Fibroblast of peridontal ligament (primary cell): Measurements from ENCODE around the gene SMIM31.
A peak's percentile ranks its signal among the peaks of the same experiment; 100 is the strongest.

Source experiments
- DNase-seq: peaks from one replicate; pipeline ENCODE4 v3.0.0-alpha.2; 2010; ENCODE audit errors: extremely low read depth

Gene SMIM31

DNA sequence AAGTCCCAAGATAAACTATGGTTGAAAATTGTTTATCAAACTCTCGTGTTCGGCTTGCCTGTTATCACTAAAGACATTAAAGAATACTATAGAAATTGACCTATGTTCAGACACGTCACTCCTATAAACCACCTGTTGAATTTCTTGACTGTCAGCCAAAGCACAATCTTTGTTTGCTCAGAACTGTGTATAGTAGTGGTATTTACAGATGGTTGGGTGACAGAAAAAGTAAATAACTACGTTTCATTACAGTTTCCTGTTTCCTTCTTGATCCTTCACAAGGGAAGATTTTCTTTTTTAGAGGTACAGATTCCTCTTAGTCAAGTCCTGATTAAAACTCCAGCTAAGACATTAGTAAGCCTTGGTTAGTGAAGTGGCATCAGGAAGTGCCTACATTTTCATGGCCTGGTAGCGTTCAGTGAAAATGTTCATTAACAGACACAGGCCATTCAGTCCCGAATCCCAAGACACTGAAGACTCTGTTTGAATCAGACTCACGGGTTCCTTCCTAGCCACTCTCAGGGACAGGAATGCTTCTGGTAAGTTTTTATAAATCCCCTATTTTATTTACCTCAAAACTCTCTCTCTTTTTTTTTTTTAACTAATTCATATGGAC is at the start of gene SMIM31:
TSS of gene SMIM31 (plus strand) at position 259 of the 616 bp plus-strand sequence. CDS start 16,313 bp downstream, outside the sequence.
- DNase-seq: no peak

DNA sequence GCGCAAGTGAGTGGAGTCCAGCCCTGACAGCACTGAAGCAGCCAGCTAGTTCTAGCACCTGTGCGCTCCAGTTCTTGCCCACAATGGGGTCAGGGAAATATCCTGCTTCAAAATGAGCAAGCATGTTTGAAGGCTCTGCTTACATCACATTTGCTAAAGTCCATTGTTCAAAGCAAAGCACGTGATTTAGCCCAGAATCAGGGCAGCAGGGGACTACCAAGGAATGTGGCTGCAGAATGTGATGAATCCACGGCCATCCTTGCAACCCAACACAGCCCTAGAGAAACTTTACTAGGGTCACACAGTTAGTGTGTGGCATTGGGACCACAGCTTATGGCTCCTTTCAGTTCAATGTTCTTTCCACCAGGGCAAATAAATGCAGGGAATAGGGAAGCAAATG is 47.3 kb upstream of the SMIM31 start:
- DNase-seq: no peak

DNA sequence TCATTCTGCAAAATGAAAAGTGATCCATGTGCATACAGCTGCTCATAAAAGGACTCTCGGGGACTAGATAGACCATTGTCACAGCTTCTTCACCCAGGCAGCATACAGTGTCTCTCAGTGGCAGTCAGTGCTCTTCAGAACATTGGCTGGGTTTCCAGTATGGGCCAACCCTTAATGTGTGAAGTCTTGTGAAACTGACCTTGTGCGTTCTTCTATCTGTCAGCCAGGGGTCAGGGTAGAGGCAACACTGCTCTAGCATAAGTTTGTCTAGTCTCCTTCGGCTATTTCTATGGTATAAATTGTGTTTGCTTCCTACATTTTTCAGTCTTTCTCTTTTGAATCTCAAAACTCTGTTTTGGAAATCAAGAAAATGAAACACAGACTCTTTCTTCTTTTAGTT is 37.0 kb upstream of the SMIM31 start:
- no peak for DNase-seq

DNA sequence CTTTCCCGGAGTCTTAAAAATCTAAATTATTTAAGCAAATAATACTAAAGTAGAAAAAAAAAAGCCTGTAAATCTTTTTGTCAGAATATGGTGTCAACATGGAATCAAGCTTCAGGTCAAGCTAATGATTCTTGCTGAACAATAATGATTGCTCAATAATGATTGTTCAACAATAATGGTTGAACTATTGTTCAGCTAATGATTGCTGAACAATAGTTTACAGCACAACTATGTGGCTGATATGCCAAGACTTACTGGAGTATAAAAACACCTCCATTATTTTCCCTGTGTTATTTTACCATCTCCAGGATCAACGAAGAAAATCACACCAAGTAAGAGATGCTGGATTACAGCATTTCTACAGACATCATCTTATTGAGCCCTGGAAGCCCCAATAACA is 35.1 kb upstream of the SMIM31 start:
- no peak for DNase-seq

DNA sequence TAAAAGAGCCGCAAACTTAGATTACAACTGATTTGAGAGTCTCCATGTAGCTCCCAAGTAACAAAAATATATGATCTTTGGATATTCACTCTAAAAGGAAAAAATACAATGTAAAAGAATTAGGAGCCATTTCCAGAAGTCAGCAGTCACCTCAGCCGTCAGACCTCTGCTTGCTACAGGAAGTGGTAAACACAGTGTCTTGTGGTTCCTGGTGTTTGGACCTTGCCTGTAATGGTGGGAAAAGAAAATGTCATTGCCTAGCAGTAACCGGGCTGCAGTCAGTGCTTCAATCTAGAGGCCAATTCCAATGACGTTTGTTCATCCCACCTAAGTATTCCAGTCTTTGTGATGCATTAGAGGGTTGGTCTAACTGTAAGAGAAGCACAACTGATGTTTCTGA is 28.9 kb upstream of the SMIM31 start:
- DNase-seq: no peak

DNA sequence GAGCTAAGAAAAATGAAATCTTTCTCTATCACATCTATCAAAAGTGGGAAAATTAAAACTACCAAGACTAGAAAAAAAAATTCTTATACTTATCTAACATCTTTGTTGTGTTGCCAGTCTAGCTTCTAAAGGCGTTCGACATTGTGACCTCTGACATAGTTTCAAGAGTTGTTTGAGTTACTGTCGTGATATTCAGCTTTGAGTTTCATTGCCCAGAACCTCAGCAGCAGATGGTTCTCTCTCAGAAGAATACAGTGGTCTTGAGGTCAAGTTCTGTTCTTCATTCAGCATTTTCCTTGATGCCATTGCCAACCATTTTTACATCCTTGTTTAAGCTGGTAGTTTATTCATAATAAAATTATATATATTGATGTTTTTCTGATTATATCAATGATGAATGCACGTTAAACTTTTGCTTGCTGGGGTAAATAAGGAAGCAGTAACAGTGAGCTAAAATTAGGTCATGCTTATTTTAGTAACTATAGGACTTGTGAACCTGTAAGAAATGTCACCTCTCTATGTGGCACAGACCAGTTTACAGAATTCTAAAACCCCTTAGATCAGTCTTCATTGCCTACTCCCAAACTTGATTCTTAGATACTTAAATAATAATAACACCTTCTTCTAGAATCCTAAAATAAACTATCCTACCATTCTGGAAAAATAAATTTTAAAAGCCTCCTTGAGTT is 23.1 kb upstream of the SMIM31 start:
- DNase-seq: no peak

DNA sequence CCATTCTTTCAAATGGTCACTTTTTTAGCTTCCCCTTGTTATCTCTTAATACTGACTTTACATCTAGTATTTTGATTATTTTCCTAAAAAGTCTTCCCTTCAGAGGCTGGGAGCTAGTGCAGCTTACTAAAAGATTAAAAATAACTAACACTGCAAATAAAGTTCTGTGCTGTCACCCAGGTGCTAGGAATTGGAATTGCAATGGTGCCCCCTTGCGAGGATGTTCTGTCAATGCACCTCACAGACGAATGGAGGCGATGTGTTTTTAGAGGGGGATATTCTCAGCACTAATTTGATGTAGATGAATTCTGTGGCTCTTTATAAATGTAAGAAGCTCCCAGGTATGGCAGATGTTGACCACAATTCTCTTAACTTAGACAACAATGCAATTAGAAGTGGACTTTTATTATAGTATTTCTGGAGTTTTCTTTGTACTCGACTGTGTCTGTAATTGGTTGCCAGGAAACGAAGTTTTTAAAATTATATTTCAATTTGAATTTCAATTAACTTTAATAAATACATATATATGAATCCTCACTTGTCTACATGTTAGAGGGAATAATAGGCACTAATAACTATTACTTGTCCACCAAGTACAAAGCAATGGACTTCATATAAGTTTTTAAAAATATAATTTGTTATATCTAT is 22.0 kb upstream of the SMIM31 start:
- peak; percentile 21 for DNase-seq

DNA sequence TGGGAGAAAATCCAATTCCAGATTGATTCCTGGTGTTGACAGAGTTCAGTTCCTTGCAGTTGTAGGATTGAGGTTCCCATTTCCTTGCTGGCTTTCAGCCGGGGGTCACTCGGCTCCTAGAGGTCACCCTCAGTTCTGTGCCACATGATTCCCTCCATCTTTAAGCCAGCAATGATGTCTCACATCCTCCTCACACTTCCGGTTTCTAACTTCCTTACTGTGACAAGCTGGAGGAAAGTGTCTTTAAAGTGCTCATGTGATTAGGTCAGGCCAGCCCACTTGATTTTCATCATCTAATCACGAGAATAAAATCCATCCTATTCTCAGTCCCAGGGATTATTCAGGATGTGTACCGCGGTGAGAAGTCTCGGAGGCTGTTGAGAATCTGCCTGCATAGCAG is 19.4 kb upstream of the SMIM31 start:
- no peak for DNase-seq

DNA sequence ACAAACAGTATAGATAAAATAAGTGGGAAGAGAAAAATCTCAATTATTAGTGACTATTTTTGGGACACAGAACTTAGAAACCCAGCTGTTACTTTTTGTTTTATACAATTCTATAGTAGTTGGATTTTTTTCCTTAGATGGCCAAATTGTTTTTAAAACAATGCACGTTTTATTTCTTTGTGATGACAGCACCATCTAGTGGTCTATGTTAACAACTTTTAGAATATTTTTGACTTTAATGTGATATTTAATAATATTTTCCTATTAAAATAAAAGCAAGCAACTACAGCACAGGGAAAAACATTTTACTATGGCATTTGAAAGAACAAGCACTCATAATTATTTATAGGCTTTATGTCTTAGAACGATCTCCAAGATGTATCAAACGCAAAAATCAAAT is 5.6 kb upstream of the SMIM31 start:
- DNase-seq: peak; percentile 46

DNA sequence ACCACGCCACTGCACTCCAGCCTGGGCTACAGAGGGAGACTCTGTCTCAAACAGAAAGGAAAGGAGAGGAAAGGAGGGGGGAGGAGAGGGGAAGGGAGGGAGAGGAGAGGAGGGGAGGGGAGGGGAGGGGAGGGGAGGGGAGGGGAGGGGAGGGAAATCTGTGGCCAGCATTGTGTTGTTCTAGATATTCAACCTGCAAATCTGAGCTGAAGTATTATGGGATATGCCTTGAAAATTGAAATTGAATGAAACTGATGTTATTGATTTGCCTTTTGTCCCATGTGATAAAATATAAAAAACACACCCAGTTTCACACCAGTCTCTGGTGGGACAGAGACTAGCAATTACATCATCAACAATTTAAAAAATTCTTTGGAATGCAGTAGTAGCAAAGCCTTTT is 1.5 kb downstream of the SMIM31 start:
- no peak for DNase-seq

DNA sequence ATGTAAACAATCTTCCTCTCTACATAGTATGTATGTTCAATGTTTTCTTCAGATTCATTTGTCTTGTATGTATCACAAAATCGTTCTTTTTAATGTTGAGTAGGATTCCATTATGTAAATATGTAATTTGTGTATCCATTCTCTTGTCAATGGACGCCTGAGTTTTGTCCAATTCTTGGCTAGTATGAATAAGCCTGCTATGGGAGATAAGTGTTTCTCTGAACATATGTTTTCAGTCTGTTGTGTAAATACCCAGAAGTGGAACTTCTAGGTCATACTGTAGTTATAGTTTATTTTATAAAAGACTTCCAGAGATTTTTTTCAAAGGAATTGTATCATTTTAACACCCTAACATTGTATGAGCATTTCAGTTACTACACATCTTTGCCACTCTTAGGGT is 2.8 kb downstream of the SMIM31 start:
- no peak for DNase-seq

DNA sequence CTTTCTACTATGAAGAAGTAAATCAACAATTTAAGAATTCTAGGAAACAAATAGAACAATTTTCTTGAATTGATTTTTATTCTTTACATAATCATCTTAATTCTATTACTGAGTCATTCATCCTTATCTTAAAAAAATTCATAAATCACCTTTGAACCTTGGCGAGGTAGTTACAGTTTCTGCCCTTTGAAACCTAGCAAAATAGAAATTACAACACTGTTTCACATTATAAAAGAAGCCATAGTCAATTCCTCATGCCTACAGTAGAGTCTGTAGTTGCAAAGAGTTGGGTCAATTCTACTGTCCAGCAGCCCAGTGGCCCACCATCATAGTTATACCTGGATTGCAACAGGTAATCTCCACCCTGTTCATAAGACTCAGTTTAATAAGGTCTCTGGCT is 7.3 kb downstream of the SMIM31 start:
- DNase-seq: no peak

DNA sequence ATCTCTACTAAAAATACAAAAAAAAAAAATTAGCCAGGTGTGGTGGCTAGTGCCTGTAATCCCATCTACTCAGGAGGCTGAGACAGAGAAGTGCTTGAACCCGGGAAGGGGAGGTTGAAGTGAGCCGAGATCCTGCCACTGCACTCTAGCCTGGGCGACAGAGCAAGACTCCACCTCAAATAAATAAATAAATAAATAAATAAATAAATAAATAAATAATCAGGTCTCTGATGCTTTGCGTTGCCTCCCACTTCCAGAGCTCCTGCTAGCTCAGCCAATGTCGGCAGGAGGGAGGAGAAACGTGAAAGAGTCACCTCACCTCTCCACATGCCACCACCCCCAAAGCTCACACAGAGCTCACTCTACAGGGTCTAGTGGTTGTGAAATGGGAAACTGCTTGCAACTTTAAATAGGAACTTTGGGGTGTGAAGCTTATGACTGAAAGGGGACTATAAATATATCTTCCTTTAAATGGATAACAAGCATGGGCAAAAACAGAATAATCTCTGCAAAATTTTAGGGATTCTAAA is 7.9 kb downstream of the SMIM31 start:
- DNase-seq: no peak

DNA sequence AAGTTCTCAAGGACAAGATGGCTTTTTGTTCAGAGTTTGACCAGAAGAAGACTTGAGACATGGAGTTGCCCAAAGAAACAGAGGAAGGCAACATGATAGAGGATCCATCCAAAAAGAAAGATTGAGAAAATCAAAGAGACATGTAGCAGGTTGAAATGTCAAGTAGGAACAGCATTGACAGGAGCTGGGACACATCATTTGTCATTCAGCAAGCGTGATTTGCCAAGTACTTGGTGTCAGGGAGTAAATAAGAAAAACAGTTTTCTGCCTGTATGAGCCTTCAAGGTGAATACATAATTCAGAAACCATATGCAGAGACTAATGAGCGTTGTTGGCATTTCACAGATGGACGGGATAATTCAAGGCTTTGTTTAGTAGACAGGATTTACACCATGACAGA is 11.2 kb downstream of the SMIM31 start:
- DNase-seq: no peak

DNA sequence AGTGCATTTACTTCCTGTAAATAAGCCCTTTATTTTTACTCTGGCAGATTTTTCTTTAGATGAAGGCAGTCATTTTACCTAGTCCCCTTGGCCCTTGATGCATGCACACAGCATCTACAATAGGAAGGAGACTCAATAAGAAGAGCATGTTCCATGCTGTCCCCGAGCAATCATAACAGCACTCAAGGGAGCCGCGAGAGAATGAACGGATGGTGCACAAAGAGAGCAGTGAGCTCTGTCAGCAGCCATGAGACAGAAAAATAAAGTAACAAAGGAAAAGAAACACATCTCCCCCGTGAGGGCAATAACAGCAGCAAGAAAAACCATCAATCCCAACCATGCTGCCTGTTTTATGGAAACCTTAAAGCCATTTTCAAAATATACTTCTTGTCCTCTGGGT is 11.9 kb downstream of the SMIM31 start:
- no peak for DNase-seq

DNA sequence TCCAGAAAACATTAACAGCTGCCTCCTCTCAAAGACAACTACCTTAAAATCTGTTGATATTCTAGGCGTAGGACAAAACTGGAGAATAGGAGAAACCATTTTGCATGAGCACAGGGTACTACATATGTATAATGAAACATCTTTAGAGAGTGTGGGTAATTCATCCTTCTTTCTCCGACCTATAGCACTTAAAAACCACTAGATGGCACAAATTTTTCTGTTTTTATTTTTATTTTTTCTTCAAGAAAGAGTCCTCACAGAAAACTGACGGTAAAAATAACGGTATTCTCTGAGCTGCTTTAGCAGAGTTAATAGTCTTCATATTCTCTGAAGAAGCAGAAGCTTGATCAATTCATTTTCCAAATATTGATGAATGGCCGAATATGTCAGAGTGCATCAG is 14.6 kb downstream of the SMIM31 start:
- DNase-seq: peak; percentile 3

DNA sequence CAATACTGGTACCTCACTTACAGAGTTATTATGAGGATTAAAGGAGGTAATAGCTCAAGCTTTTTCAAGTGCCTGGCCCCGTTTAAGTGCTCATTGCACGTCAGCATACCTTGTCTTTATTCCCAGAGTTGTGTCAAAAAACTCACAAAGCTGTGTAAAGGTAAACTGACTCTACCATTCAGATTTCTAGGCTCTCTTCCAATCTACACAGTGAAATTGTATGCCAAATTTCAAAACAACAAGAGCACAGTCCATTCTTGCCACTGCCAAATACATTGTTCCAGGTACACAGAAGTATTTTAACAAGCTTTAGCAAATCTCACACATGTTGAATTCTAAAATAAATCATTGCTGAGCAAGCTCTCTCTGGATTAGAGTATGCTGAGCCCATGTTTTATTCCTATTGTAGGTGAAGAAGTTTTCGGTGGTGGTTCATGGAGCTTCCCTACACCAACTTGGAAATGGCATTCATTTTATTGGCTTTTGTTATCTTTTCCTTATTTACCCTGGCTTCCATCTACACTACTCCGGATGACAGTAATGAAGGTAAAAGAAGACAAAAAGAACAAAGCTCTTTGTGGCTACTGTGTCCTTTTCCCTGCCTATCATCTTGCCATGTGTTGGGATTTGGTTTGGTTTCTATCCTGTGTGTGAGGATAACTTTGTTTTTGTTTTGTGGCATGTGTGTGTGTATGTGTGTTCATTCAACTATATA is 16.2 kb downstream of the SMIM31 start:
- DNase-seq: no peak

DNA sequence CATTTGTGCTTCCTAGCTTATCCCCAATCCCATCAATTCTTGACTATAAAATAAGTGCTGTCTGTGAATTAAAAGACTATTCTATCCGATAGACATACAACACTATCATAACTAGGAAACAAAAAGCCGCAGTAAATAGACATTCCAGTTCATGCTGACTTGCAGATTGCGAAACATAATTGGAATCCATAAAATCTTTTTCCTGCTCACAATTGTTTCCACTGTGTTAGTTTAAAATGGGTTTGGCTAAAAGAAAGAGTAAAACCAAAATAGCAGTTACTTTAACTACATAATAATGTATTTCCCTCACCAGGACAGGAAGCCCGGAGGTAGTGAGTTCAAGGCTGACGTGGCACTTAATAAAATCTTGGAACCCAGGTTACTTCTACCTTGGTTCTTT is 17.2 kb downstream of the SMIM31 start:
- no peak for DNase-seq

DNA sequence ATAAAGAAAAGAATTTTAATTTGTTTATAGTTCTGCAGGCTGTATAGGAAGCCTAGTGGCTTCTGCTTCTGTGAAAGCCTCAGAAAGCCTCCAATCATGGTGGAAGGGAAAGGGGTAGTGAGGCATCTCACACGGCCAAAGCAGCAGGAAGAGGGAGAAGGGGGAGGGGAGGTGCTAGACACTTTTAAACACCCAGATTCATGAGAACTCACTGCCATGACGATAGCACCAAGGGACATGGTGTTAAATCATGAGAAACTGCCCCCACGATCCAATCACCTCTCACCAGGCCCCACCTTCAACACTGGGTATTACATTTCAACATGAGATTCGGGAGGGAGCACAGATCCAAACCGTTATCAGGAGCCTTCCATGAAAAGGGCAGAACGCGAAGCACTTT is 18.1 kb downstream of the SMIM31 start:
- no peak for DNase-seq

DNA sequence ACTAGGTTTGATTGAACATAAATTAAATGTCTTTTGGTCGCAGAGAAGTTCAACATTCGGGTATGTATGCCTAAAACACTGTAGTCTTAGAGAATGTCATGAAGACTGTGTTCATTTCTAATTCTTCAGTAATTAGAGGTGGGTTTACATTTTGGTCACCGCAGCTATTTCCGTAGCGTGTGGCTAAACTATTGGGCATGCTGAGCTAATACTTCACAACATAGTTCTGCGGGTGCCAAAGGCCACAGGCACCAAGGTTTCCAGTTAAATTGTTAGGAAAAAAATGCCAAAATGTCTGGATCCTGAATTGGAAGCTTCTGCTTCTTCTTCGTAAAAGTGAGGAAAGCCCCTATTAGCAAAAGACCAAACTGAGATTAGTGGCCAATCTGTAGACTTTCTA is 25.1 kb downstream of the SMIM31 start:
- peak; percentile 1 for DNase-seq

DNA sequence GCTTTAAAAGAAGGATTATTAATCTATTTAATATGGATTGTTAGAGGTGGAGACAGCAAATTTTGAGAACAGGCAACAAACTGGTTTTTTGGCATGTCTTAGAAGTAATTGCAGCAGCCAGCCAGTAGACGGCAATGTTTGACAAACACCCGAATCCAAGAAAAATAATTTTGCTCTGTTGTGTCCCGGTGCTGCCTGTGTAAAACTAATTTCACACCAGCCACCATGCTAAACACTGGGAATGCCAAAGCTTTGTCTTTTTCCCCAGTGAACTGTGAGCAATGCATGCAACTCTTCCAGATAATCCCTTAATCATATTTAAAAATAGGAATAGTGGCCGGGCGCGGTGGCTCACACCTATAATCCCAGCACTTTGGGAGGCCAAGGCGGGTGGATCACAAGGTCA is 25.9 kb downstream of the SMIM31 start:
- peak; percentile 14 for DNase-seq

DNA sequence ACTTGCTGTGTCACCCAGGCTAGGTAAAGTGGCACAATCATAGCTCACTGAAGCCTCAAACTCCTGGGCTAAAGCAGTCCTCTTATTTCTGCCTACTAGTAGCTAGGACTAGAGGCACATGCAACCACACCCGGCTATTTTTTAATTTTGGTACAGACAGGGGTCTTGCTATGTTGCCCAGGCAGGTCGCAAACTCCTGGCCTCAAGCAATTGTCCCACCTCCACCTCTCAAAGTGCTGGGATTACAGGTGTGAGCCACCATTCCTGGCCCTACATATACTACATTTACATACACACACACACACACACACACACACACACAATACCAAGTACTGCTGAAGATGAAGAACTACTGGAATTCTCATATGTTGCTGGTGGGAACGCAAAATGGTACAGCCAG is 26.9 kb downstream of the SMIM31 start:
- DNase-seq: no peak
